GM12865 (cell line): Measurements from ENCODE around the gene ZNF345.
A peak's percentile ranks its signal among the peaks of the same experiment; 100 is the strongest.

Source experiments
- DNase-seq: peaks from one replicate; pipeline ENCODE4 v3.0.0; 2010; ENCODE audit warnings: low read depth
- H3K4me3 ChIP-seq: 2 replicates; pipeline ENCODE4 v1.5.1; 2011; ENCODE audit warnings: mild to moderate bottlenecking, low read depth, low read length, control low read depth
- TF ChIP-seq, protein P1 (sequence below): IDR thresholded peaks from 2 replicates; pipeline ENCODE4 v1.5.1; 2011; ENCODE audit warnings: low read length, control low read depth, low read depth, inconsistent platforms; ENCODE audit not compliant: insufficient read depth; ENCODE audit errors: missing control alignments

ZNF345 gene

GRCh38 chr19:36876993-36877938 lies 26.6 kb downstream of the ZNF345 start:
- no peak for DNase-seq
- no peak overlapping the region for H3K4me3 ChIP-seq
- TF ChIP-seq, protein P1, sequence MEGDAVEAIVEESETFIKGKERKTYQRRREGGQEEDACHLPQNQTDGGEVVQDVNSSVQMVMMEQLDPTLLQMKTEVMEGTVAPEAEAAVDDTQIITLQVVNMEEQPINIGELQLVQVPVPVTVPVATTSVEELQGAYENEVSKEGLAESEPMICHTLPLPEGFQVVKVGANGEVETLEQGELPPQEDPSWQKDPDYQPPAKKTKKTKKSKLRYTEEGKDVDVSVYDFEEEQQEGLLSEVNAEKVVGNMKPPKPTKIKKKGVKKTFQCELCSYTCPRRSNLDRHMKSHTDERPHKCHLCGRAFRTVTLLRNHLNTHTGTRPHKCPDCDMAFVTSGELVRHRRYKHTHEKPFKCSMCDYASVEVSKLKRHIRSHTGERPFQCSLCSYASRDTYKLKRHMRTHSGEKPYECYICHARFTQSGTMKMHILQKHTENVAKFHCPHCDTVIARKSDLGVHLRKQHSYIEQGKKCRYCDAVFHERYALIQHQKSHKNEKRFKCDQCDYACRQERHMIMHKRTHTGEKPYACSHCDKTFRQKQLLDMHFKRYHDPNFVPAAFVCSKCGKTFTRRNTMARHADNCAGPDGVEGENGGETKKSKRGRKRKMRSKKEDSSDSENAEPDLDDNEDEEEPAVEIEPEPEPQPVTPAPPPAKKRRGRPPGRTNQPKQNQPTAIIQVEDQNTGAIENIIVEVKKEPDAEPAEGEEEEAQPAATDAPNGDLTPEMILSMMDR, result no peak

- H3K4me3 ChIP-seq, result no peak overlapping the region
- no peak for DNase-seq
- TF ChIP-seq, protein P1, result no peak
Observed at GRCh38 chr19:36891768-36892357, 41.2 kb downstream of the ZNF345 start.

DNA sequence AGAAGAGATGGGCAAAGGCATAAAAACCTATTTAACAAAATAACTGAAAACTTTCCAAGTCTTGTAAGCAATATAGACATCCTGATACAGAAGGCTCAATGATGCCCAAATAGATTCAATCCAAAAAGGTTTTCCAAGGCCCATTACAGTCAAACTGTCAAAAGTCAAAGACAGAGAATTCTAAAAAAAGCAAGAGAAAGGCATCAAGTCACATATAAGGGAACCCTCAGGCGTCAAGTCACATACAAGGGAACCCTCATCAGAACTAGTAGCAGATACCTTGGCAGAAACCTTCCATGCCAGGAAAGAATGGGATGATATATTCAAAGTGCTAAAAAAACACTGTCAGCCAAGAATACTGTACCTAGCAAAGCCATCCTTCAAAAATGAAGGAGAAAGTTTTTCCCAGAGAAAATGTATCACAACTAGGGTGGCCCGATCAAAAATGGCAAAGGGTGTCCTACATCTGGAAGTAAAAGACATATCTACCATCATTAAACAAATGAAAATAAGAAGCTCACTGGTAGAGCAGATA lies 44.2 kb downstream of the ZNF345 start:
- DNase-seq, result no peak
- TF ChIP-seq, protein P1, result no peak
- H3K4me3 ChIP-seq, result no peak overlapping the region

DNA sequence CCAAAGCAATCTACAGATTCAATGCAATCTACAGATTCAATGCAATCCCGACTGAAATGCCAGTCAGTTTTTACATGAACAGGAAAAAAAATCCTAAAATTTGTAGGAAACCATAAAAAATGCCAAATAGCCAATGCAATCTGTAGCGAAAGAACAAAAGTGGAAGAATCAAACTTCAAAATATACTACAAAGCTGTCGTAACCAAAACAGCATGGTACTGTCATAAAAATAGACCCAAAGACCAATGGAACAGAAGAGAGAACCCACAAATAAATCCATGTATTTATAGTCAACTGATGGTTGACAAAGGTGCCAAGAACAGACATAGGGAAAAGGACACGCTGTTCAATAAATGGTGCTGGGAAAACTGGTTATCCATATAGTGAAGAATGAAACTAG lies 47.7 kb downstream of the ZNF345 start:
- DNase-seq, result no peak
- H3K4me3 ChIP-seq, result no peak overlapping the region
- TF ChIP-seq, protein P1, result no peak

DNA sequence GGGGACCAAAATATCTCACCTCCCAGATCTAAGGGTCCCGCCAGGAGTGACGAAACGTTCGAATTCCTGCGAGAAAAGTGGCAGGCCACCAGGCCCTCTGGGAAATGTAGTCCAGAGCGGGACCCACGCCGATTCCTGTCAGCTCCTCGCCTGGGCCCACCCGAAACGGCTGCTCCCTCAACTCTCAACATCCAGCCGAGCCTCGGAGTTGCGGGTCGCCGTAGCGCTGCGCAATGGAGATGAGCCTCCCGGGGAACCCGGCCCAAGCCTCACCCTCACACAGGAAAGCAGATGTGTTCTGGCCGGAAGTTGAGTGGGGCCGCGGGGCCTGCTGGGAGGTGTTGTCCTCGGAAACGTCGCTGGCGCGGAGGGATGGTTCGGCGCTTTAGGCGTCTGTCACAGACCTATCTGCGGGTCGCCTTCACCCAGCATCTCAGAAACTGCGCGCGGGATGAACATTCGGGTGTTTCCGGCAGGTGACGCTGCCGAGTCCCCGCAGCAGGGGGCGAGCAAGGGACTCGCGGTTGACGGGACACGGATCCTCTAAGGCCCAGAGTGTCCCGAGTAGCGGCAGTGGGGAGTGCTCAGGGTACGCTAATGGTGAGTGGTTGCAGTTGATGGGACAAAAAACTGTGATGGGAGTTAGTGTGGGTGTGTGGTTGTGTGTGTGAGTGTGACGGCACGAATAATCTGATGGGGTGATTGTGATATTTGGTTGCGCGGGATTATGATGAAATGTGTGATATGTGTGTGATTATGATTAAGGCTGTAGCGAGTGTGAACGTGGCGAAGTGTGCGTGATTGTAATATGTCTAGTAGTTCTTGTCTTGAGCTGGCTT lies 65.5 kb downstream of the ZNF345 start, which contains the start of the genes ZNF568 and ZNF829:
TSS of gene ZNF568 (plus strand) at position 341 of the 839 bp plus-strand sequence. CDS start 6,439 bp downstream, outside the sequence.
TSS of gene ZNF829 (minus strand) at position 300 of the 839 bp plus-strand sequence. CDS start 1,124 bp downstream, outside the sequence.
- H3K4me3 ChIP-seq, result peak within 1 kb of the TSS; percentile 73
- DNase-seq, result peak; percentile 94
- TF ChIP-seq, protein P1, result peak; percentile 59

DNA sequence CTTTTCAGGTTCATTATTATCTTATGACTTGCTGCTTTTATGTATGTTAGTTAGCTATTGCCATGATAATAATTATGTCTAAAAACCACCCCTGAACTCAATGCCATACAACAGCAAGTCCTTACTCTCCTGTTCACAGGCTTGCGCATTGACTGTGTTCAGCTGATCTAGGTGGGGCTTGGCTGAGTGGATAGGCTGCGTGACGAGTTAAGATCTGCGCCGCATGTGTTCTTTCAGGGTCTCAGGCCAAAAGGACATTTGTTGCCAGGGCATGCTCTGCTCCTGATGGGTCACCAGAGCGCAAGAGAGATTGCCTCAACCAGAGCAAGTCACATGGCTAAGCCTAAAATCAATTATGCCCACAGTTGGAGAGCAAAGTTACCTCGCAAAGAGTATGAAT lies 66.3 kb downstream of the ZNF345 start:
- peak overlapping the region; percentile 73 for H3K4me3 ChIP-seq

More for the DNA sequence above, 66.3 kb downstream of the ZNF345 start:
- DNase-seq, result no peak
- TF ChIP-seq, protein P1, result no peak
